KBM-7 (cell line): ENCODE data around the gene ATP2C2.
"Not testable (repeated sequence)": the region's sequence is repeated elsewhere in the genome, so short reads cannot be mapped to it uniquely, and the experiment has no call there.

Source experiments
- DNase-seq: peaks from one replicate; pipeline ENCODE4 v3.0.0-alpha.2; 2015
- in situ Hi-C: fragments of 300-500 bp; cut with MboI; formaldehyde crosslinking; loops from 2 replicates; pipeline ENCODE4 v1.14.3; 2020; ENCODE audit warnings: low sequenced_read_pairs, low pct_unique_long_range_greater_than_20kb, mixed read lengths

The ATP2C2 gene

GRCh38 chr16:84368308-84368996 lies at the start of gene ATP2C2:
ATP2C2 (plus strand) TSS chr16:84368538; CDS start chr16:84368616, 78 bp downstream.
- in situ Hi-C loops, result no loop called here
- DNase-seq, result no peak

DNA sequence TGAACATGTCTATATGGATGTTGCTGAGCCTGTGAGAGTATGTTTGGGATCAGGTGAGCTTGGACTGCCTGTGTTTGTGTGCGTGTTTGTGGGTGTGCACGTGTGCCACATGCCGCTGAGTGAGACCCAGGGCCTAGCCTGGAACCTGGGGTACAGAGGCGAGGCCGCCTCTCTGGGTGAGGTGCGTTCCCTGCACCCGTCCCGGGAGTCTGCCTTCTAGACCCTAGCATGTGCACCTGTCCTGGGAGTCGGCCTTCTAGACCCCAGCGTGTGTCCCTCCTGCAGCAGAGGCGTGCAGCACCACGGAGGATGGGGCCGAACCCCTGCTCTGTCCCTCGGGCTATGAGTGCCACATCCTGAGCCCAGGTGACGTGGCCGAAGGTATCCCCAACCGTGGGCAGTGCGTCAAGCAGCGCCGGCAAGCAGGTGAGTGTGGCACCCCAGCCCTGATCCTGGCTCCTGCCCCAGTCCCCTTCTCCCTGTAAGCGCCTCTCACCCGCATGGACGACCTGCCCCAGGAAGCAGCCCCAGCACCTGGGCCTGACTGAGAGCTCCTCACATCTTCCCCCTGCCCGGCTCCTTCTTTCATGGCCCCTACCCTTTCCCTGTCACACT lies 49.1 kb upstream of the ATP2C2 start:
- DNase-seq, result no peak
- in situ Hi-C loops, result no loop called here

- in situ Hi-C loops, result no loop called here
- DNase-seq, result no peak
Measured at GRCh38 chr16:84320511-84320910, 47.8 kb upstream of the ATP2C2 start.

- no peak for DNase-seq
- in situ Hi-C loops, result no loop called here
Measured at GRCh38 chr16:84321932-84322331, 46.4 kb upstream of the ATP2C2 start.

GRCh38 chr16:84322749-84323148 lies 45.6 kb upstream of the ATP2C2 start:
- in situ Hi-C loops, result no loop called here
- no peak for DNase-seq

DNA sequence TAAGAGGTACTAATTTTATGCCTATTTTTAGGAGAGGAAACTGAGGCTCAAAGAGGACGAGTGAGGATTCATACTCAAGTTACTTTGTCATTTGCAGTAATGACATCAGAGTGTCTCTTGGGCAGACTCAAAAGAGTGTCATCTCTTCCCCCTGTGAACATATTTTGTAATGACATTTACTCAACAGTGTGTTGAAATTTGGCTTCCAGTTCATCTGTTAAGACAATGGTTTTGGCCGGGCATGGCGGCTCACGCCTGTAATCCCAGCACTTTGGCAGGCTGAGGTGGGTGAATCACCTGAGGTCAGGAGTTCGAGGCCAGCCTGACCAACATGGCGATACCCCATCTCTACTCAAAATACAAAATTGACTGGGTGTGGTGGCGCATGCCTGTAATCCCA lies 44.7 kb upstream of the ATP2C2 start:
- no peak for DNase-seq
- in situ Hi-C loops, result no loop called here

- in situ Hi-C loops, result no loop called here
- no peak for DNase-seq
Measured at GRCh38 chr16:84324434-84325262, 43.7 kb upstream of the ATP2C2 start.

DNA sequence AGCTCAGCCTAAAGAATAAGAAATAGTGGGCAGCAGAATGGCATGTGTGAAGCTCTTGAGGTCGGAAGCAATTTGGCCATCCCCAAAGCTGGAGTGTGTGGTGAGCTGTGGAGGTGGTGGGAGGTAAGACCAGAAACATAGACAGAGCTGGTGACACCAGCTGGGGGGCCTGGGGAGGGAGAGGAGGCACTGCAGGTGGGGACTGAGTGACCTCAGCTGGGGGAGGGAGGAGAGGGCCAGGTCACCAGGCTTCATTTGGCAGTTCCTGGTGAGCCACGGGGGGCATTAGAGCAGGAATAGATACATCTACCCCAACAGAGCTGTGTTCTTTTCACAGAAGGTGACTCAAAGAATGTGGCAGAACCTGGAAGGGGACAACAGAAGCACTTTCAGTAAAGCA lies 41.8 kb upstream of the ATP2C2 start:
- in situ Hi-C loops, result no loop called here
- DNase-seq, result no peak

DNA sequence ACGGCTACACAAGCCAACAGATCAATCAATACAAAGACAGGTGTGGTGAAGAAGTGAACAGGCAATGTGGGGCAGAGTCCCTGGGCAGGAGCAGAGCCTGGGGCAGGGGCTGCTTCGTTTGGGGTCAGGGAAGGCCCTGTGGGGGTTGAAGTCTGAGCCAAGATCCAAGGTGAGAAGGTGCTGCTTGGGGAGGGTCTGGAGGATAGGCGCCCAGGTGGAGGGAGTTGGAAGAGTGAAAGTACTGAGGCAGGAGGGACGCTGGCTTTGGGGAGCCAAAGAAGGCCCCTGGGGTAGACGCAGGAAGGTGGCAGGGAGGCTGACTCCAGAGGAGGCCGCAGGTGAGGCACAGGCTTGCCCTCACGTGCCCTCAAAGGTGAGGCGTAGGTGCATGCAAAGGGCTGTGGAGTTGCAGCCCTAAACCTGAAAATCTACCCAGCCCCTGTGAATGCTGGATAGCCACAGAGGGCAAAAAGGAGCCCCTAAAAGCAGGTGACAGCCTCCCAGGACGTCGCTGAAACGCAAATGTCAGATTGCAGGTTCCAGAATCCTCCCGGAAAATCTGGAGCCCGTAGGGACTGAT lies 40.3 kb upstream of the ATP2C2 start:
- DNase-seq, result no peak
- in situ Hi-C loops, result no loop called here

DNA sequence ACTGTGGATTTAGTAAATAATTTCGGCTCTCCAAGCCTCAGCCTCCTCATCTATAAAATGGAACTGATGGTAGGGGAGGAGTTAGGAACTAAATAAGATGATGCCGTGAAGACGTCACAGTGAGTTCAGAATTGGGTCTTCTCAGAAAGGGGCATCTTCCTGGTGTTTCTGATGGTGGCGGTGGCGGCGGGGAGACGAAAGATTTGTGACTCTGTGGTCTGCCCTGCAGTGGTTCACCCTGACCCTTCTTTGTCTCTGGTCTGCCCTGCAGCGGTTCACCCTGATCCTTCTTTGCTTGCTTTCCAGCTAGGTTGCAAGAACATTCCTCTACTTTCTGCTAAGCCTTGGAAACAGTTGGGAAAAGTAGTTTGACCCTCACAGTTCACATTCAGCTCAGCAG lies 39.3 kb upstream of the ATP2C2 start:
- DNase-seq, result no peak
- in situ Hi-C loops, result no loop called here

- no peak for DNase-seq
- in situ Hi-C loops, result no loop called here
Measured at GRCh38 chr16:84329843-84330684, 38.3 kb upstream of the ATP2C2 start.

DNA sequence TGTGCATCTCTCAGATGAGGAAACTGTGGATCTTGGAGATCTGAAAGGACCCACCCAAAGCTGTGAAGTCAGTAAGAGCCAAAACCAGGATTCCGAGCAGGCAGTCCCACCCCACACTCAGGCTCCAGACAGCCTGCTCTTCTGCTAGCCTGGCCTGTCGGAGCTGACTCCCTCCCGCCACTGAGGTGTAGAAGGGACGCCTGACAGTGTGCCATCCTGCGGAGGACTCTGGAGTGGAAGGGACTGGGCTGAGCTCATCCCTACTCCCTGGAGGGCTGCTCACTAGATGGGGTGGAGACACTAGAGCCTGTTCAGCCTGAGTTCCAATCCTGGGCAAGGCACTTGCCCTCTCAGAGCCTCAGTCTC lies 37.7 kb upstream of the ATP2C2 start:
- in situ Hi-C loops, result no loop called here
- no peak for DNase-seq

- no peak for DNase-seq
- in situ Hi-C loops, result no loop called here
Measured at GRCh38 chr16:84331998-84332780, 36.1 kb upstream of the ATP2C2 start.

DNA sequence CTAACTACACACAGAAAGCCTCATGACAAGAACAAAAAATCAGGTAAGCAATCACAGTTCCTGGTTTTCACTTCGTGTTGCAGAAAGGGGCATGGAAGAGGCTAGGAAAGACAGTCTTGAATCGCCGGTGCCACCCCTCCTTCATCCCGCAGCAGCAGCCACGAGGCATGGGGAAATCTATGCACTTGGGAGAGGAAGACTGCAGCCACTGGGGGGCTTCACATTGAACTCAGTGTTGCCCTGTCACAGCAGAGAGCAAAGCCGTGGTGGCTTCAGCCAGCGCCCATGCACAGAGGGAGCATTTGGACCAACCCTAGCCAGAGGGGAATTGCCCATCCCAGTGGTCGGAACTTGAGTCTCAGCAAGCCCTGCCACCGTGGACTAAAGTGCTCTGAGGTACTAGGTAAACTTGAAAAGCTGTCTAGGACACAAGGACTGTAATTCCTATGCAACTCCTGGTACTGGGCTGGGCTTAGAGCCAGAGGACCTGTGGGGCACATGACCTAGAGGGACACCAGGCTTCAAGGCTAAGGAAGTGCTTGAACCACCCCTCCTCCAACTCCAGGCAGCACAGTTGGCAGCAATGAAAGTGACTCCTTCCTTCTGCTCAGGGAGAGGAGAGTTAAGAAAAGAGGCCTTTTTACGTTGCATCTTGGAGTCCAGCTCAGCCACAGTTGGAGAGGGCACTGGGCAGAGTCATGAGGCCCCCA lies 35.2 kb upstream of the ATP2C2 start:
- in situ Hi-C loops, result no loop called here
- no peak for DNase-seq

DNA sequence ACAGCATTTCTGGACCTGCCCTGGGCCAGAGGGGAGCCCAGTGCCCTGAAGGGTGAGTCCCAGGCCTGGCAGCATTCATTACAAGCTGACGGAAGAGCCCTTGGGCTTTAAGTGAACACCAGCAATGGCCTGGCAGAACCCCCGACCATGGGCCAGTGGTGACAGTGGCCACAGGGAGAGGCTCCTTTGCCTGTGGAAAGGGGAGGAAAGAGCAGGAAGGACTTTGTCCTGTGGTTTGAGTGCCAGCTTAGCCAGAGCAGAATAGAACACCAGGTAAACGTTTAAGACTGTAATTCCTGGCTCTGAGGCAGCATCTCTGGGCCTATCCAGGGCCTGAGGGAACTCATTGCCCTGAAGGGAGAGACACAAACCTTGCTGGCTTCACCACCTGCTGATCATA lies 34.3 kb upstream of the ATP2C2 start:
- no peak for DNase-seq
- in situ Hi-C loops, result no loop called here

GRCh38 chr16:84334482-84334881 lies 33.9 kb upstream of the ATP2C2 start:
- in situ Hi-C loops, result no loop called here
- no peak for DNase-seq

DNA sequence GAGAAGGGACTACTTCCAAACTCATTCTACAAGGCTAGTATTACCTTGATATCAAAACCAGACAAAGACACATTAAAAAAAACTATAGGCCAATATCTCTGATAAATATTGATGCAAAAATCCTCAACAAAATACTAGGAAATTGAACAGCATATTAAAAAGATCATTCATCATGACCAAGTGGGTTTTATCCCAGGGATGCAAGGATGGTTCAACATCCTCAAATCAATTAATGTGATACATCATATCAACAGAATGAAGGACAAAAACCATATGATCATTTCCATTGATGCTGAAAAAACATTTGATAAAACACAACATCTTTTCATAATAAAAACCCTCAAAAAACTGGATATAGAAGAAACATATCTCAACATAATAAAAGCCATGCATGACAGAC lies 31.1 kb upstream of the ATP2C2 start:
- DNase-seq, in situ Hi-C loops: not testable (repeated sequence)

- in situ Hi-C loops, result no loop called here
- no peak for DNase-seq
Measured at GRCh38 chr16:84339311-84339710, 29.0 kb upstream of the ATP2C2 start.
